Neural crest cell (in vitro differentiated cells): ENCODE results near the gene PLEKHF1. TPM values are rescaled to one million over a fixed set of nuclear protein-coding genes. Genes with fewer than 3 reads are reported as not detected.
"Not testable (repeated sequence)": the region's sequence is repeated elsewhere in the genome, so short reads cannot be mapped to it uniquely, and the experiment has no call there.

ENCODE experiments used
- DNase-seq: peaks from one replicate; pipeline ENCODE4 v3.0.0; 2021; ENCODE audit warnings: low read depth, mixed read lengths, low spot score
- H3K27ac Mint-ChIP-seq: one replicate; pipeline ENCODE4 v1.8.0; 2021; ENCODE audit warnings: mild to moderate bottlenecking, mixed read lengths; ENCODE audit not compliant: unreplicated experiment
- H3K27me3 Mint-ChIP-seq: 2 replicates; pipeline ENCODE4 v1.8.0; 2021; ENCODE audit warnings: low read depth, mild to moderate bottlenecking, mixed read lengths
- H3K36me3 Mint-ChIP-seq: 2 replicates; pipeline ENCODE4 v1.8.0; 2021; ENCODE audit warnings: low read depth, mild to moderate bottlenecking, mixed read lengths
- H3K4me1 Mint-ChIP-seq: 2 replicates; pipeline ENCODE4 v1.8.0; 2021; ENCODE audit warnings: mixed read lengths
- H3K4me3 Mint-ChIP-seq: one replicate; pipeline ENCODE4 v1.8.0; 2021; ENCODE audit warnings: mild to moderate bottlenecking, mixed read lengths
- H3K9me3 Mint-ChIP-seq: 2 replicates; pipeline ENCODE4 v1.8.0; 2021; ENCODE audit warnings: mixed read lengths
- CTCF ChIP-seq: fragments of 200-600 bp; sonication (generic); conservative IDR thresholded peaks from 2 replicates; pipeline ENCODE4 v1.5.0; 2021; ENCODE audit warnings: antibody characterized with exemption, mild to moderate bottlenecking
- total RNA-seq: library from RNA; stranded (reverse); gene quantifications from 2 replicates; pipeline ENCODE4 v1.2.1, GENCODE V29; 2021

PLEKHF1 gene
- total RNA-seq, 1 donor from 2014 or later, result 1.2 TPM

GRCh38 chr19:29625186-29625651 is 40.0 kb upstream of the PLEKHF1 start:
- Mint-ChIP-seq H3K27me3 (peaks cover 9% of the 10 kb centered on the region), H3K4me1 (peaks cover 7% of the 10 kb centered on the region), H3K27ac (no peak overlapping the region), H3K36me3 (no peaks in the 10 kb centered on the region), H3K4me3 (peak overlapping the region; percentile 19), H3K9me3 (no peaks in the 10 kb centered on the region)
- no peak for DNase-seq
- TF ChIP-seq CTCF, result no peak

GRCh38 chr19:29626386-29626785 is 38.9 kb upstream of the PLEKHF1 start:
- DNase-seq, result no peak
- no peak overlapping the region for H3K4me3 Mint-ChIP-seq
- no peaks in the 10 kb centered on the region for H3K36me3 Mint-ChIP-seq
- peaks cover under 1% of the 10 kb centered on the region for H3K27me3 Mint-ChIP-seq
- TF ChIP-seq CTCF, result no peak
- H3K4me1 Mint-ChIP-seq, result peaks cover 10% of the 10 kb centered on the region
- no peak overlapping the region for H3K27ac Mint-ChIP-seq
- no peaks in the 10 kb centered on the region for H3K9me3 Mint-ChIP-seq

- H3K36me3 Mint-ChIP-seq, DNase-seq, H3K9me3 Mint-ChIP-seq, H3K4me3 Mint-ChIP-seq, H3K27me3 Mint-ChIP-seq, H3K27ac Mint-ChIP-seq: not testable (repeated sequence)
- peaks cover 10% of the 10 kb centered on the region for H3K4me1 Mint-ChIP-seq
Measured at GRCh38 chr19:29626832-29627231, 38.4 kb upstream of the PLEKHF1 start.

- no peak for TF ChIP-seq CTCF
- Mint-ChIP-seq H3K36me3 (no peaks in the 10 kb centered on the region), H3K27me3 (no peaks in the 10 kb centered on the region), H3K4me3 (no peak overlapping the region), H3K27ac (no peak overlapping the region), H3K9me3 (no peaks in the 10 kb centered on the region), H3K4me1 (peaks cover 10% of the 10 kb centered on the region)
- no peak for DNase-seq
Measured at GRCh38 chr19:29628661-29629385, 36.4 kb upstream of the PLEKHF1 start.

GRCh38 chr19:29629836-29630534 is 35.3 kb upstream of the PLEKHF1 start:
- Mint-ChIP-seq H3K4me3 (no peak overlapping the region), H3K4me1 (peaks cover 9% of the 10 kb centered on the region), H3K27me3 (no peaks in the 10 kb centered on the region), H3K36me3 (no peaks in the 10 kb centered on the region), H3K27ac (no peak overlapping the region), H3K9me3 (no peaks in the 10 kb centered on the region)
- TF ChIP-seq CTCF, result no peak
- DNase-seq, result no peak

GRCh38 chr19:29630655-29631054 is 34.6 kb upstream of the PLEKHF1 start:
- Mint-ChIP-seq H3K4me1 (peaks cover 3% of the 10 kb centered on the region), H3K27me3 (no peaks in the 10 kb centered on the region), H3K27ac (peak overlapping the region; percentile 62), H3K4me3 (no peak overlapping the region), H3K36me3 (no peaks in the 10 kb centered on the region), H3K9me3 (no peaks in the 10 kb centered on the region)
- DNase-seq, result no peak
- TF ChIP-seq CTCF, result no peak
